Neural cell (in vitro differentiated cells): ENCODE data around the gene KLHDC7B. TPM values are rescaled to one million over a fixed set of nuclear protein-coding genes. Genes with fewer than 3 reads are reported as not detected.

Experiments used
- H2AFZ ChIP-seq: fragments of 200-600, 300-800 bp; sonication (generic), shearing (Covaris generic); 2 replicates; pipeline ENCODE4 v1.6.0; 2014; ENCODE audit warnings: low read depth, mild to moderate bottlenecking, antibody characterized with exemption, low read length, moderate library complexity
- H3F3A ChIP-seq: fragments of 200-600 bp; shearing (Covaris generic); 2 replicates; pipeline ENCODE4 v1.6.1; 2016; ENCODE audit warnings: mild to moderate bottlenecking, moderate library complexity, mixed read lengths, antibody characterized with exemption, low read length; ENCODE audit not compliant: insufficient read depth, poor library complexity, severe bottlenecking
- H3K27ac ChIP-seq: fragments of 200-600, 300-800 bp; sonication (generic), shearing (Covaris generic); 2 replicates; pipeline ENCODE4 v1.5.1; 2014; ENCODE audit warnings: mild to moderate bottlenecking, low read length, moderate library complexity
- H3K27me3 ChIP-seq: fragments of 300-800, 200-600 bp; sonication (generic), shearing (Covaris generic); 2 replicates; pipeline ENCODE4 v1.6.0; 2014; ENCODE audit warnings: mild to moderate bottlenecking, low read depth, low read length, moderate library complexity; ENCODE audit not compliant: insufficient read depth
- H3K36me3 ChIP-seq: fragments of 300-800, 200-600 bp; sonication (generic), shearing (Covaris generic); 2 replicates; pipeline ENCODE4 v1.5.1; 2014; ENCODE audit warnings: mild to moderate bottlenecking, antibody characterized with exemption, low read length, moderate library complexity; ENCODE audit not compliant: insufficient read depth
- H3K4me2 ChIP-seq: fragments of 300-800, 200-600 bp; sonication (generic), shearing (Covaris generic); 2 replicates; pipeline ENCODE4 v1.6.0; 2014; ENCODE audit warnings: mild to moderate bottlenecking, low read length
- H3K4me3 ChIP-seq: fragments of 300-800, 200-600 bp; sonication (generic), shearing (Covaris generic); 2 replicates; pipeline ENCODE4 v1.5.1; 2014; ENCODE audit warnings: mild to moderate bottlenecking, low read length, moderate library complexity
- H3K79me2 ChIP-seq: fragments of 200-600 bp; shearing (Covaris generic); replicated peaks from 2 replicates; pipeline ENCODE4 v1.6.0; 2014; ENCODE audit warnings: mild to moderate bottlenecking, low read length, moderate library complexity; ENCODE audit not compliant: insufficient read depth
- H3K9ac ChIP-seq: fragments of 300-800, 200-600 bp; sonication (generic), shearing (Covaris generic); 2 replicates; pipeline ENCODE4 v1.6.1; 2016; ENCODE audit warnings: mild to moderate bottlenecking, low read length, mixed read lengths
- H3K9me2 ChIP-seq: fragments of 200-600 bp; shearing (Covaris generic); 2 replicates; pipeline ENCODE4 v1.6.1; 2016; ENCODE audit warnings: mild to moderate bottlenecking, low read length, mixed read lengths; ENCODE audit not compliant: insufficient read depth
- H3K9me3 ChIP-seq: fragments of 200-600, 300-800 bp; sonication (generic), shearing (Covaris generic); 2 replicates; pipeline ENCODE4 v1.6.1; 2016; ENCODE audit warnings: mild to moderate bottlenecking, mixed run types, low read length, moderate library complexity, mixed read lengths
- H4K20me1 ChIP-seq: fragments of 200-600 bp; shearing (Covaris generic); 2 replicates; pipeline ENCODE4 v1.6.1; 2016; ENCODE audit warnings: mild to moderate bottlenecking, mixed run types; ENCODE audit not compliant: insufficient read depth
- CTCF ChIP-seq: fragments of 450-650 bp; IDR thresholded peaks from 2 replicates; pipeline ENCODE4 v1.5.1; 2014; ENCODE audit warnings: antibody characterized with exemption, mild to moderate bottlenecking, moderate library complexity; ENCODE audit not compliant: poor library complexity, severe bottlenecking
- EP300 ChIP-seq: fragments of 450-650 bp; conservative IDR thresholded peaks from 2 replicates; pipeline ENCODE4 v1.6.1; 2014; ENCODE audit warnings: antibody characterized with exemption, mild to moderate bottlenecking, moderate library complexity; ENCODE audit not compliant: poor library complexity, severe bottlenecking
- EZH2 ChIP-seq: fragments of 200-600, 300-800 bp; shearing (Covaris generic), sonication (generic); IDR thresholded peaks from 2 replicates; pipeline ENCODE4 v1.6.1; 2014; ENCODE audit warnings: antibody characterized with exemption, low read length, borderline replicate concordance, mild to moderate bottlenecking; ENCODE audit not compliant: insufficient read depth, poor library complexity, severe bottlenecking
- MXI1 ChIP-seq: fragments of 450-650 bp; conservative IDR thresholded peaks from 2 replicates; pipeline ENCODE4 v1.6.1; 2014; ENCODE audit warnings: antibody characterized with exemption, mild to moderate bottlenecking; ENCODE audit not compliant: poor library complexity, severe bottlenecking
- POLR2AphosphoS5 ChIP-seq: IDR thresholded peaks from 2 replicates; pipeline ENCODE4 v1.6.1; 2012
- RAD21 ChIP-seq: fragments of 450-650 bp; conservative IDR thresholded peaks from 2 replicates; pipeline ENCODE4 v1.6.1; 2014; ENCODE audit warnings: antibody characterized with exemption, mild to moderate bottlenecking, moderate library complexity
- REST ChIP-seq: IDR thresholded peaks from 2 replicates; pipeline ENCODE4 v1.6.1; 2012; ENCODE audit warnings: borderline replicate concordance
- SMC3 ChIP-seq: fragments of 450-650 bp; conservative IDR thresholded peaks from 2 replicates; pipeline ENCODE4 v1.6.1; 2014; ENCODE audit warnings: antibody characterized with exemption, mild to moderate bottlenecking, moderate library complexity; ENCODE audit not compliant: poor library complexity
- TAF1 ChIP-seq: IDR thresholded peaks from 2 replicates; pipeline ENCODE4 v1.6.1; 2012; ENCODE audit warnings: low read depth
- polyA plus RNA-seq: library from polyadenylated mRNA; depleted of rRNA; stranded (reverse); fragments of >200 nt; gene quantifications from 2 replicates; pipeline ENCODE4 v1.2.3, GENCODE V29; 2014

Gene KLHDC7B
- polyA plus RNA-seq, 1 donor from 2014 or later = not detected

GRCh38 chr22:50597097-50597496 is 51.4 kb downstream of the KLHDC7B start:
- H3K9me2 ChIP-seq = no peaks in the 10 kb centered on the region
- no peaks in the 10 kb centered on the region for H3K36me3 ChIP-seq
- no peak overlapping the region for H3K9ac ChIP-seq
- no peaks in the 10 kb centered on the region for H3F3A ChIP-seq
- H3K79me2 ChIP-seq = no peaks in the 10 kb centered on the region
- H3K27me3 ChIP-seq = no peaks in the 10 kb centered on the region
- H2AFZ ChIP-seq = no peak overlapping the region
- no peaks in the 10 kb centered on the region for H3K9me3 ChIP-seq
- no peak overlapping the region for H3K27ac ChIP-seq
- no peaks in the 10 kb centered on the region for H4K20me1 ChIP-seq
- TF ChIP-seq EZH2 = no peak
- TF ChIP-seq TAF1 = no peak
- no peak for TF ChIP-seq CTCF
- TF ChIP-seq SMC3 = no peak
- no peak overlapping the region for H3K4me3 ChIP-seq
- no peak overlapping the region for H3K4me2 ChIP-seq

- H3K79me2 ChIP-seq = no peaks in the 10 kb centered on the region
- H2AFZ ChIP-seq = peak overlapping the region; percentile 40
- H3K36me3 ChIP-seq = no peaks in the 10 kb centered on the region
- H3F3A ChIP-seq = no peaks in the 10 kb centered on the region
- H3K9ac ChIP-seq = peak overlapping the region; percentile 69
- H3K4me3 ChIP-seq = peak overlapping the region; percentile 81
- no peaks in the 10 kb centered on the region for H3K27me3 ChIP-seq
- TF ChIP-seq CTCF (no peak), SMC3 (no peak), POLR2AphosphoS5 (no peak), REST (peak; percentile 94), EP300 (no peak), RAD21 (no peak), TAF1 (no peak), MXI1 (peak; percentile 45)
- no peaks in the 10 kb centered on the region for H3K9me2 ChIP-seq
- no peaks in the 10 kb centered on the region for H4K20me1 ChIP-seq
- no peaks in the 10 kb centered on the region for H3K9me3 ChIP-seq
- peak overlapping the region; percentile 78 for H3K4me2 ChIP-seq
- no peak overlapping the region for H3K27ac ChIP-seq
Measured at GRCh38 chr22:50599816-50600455, 54.2 kb downstream of the KLHDC7B start.
